HG03196 (cell line): Measurements from ENCODE around the gene KHDC4.

Experiments
- ATAC-seq: cut with Tn5 transposase; IDR thresholded peaks from one replicate; pipeline ENCODE4 v1.9.1; 2021; ENCODE audit not compliant: unreplicated experiment

The KHDC4 gene

DNA sequence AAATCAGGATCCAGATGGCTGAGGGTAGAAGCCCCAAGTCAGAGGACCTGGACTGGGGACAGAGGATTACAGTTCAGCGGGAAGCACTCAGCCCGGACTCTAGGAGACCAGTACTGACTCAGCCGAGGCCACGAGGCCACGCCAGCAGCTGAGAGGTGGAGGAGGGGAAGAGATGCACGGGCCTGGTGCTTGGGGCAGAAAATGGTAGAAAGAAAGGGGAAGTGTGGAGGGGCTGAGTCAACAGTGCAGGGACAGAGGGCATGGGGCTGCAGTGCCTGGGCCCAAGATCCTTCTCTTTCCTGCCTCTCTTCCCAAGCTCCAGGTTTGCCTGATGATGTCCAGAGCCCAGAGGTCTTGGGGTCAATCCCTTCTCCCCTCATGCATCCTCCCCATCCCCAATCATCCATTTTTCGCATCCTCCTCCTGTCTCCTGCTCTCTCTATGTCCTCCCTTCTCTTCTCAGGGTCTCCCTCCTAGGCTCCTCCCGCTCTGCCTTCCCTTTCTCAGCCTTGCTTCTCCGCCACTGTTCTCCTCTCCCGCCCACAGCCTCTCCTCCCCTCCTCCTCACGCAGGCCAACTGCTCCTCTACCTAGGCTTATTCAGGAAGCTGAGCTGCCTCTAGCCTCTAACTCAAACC, 36.4 kb upstream of the KHDC4 start:
- ATAC-seq: no peak

DNA sequence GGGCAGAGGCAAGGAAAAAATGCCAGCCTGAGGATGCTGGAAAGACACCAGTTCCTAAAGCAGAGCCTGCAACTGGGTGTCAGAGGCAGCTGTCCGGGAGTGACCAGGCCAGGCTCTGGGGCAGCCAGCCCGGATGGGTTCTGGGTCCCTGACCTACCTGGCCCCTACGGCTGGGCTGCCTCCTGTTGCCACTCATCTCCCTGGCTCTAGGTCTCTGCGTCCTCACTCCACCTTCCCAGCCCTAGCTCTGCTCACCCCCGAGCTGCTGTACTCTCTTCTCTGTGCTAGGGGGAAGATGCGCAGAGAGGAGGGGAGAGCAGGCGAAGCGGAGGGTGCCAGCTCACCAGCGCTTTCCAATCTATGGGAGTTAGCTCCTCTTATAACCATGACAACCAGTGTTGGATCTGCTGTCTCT, 35.2 kb upstream of the KHDC4 start:
- no peak for ATAC-seq

DNA sequence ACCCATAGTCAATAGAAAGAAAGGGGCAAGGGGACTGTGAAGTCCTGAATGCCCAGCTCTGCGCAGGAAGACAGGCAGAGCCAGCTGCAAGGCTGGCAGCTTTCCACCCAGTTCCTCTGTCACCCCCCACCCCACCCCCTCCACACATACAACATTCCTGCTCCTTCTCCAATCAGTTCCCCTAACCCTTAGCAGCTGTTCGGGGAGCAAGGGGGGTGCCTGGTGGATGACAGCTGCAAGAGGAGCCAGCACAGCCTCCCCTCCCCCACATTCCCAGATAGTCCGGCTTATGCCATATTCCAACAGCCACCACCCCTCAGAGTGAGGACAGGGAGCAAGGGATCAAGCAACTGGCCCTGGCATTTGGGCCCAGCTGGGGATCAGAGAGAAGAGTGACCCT, 34.5 kb upstream of the KHDC4 start:
- ATAC-seq: no peak

DNA sequence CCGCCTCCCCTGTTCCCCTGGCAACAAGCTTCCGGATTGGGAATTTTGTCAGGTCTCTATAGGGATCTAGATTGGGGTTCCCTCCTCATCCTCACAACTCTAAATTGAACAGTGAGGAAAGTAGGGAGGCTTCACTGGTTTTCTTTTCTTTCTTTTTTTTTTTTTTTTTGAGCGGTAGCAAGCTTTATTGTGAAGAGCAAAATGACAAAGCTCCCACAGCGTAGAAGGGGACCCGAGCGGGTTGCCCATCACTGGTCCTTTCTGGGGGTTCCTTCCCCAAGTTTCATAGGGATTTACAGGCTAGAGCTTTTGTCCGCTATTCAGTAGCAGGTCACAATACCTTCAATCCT, 33.8 kb upstream of the KHDC4 start:
- no peak for ATAC-seq

DNA sequence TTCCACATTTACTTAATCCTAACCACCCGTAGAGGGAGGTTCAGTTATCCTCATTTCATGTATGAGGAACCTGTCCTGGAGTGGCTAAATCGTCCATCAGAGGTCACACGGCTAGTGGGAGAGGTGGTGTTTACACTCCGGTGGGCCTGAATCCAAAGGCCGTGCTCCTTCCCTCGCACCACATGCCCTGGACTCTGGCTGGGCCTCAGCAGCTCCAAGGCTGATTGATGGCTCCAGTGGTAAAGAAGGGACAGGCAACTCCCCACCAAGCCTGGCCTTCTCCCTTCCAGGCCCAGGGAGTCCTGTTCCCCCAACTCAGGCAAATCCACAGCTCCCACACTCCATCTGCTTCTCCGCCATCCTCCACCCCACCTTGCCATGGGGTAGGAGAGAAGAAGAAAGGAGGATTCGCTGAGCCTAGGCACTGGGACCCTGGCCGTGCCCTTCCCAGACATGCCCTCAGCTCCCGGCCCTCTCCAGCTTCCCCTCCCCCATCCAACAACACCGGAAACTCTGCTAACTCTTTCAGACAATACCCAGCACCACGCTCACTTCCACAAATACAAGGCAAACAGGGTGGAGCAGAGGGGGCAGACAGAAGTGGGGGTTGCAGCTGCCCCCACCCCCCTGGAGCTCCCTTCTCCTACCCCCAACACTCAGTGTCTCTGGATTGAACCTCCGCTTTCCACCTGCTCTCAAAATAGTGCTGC, 33.3 kb upstream of the KHDC4 start:
- ATAC-seq: no peak

DNA sequence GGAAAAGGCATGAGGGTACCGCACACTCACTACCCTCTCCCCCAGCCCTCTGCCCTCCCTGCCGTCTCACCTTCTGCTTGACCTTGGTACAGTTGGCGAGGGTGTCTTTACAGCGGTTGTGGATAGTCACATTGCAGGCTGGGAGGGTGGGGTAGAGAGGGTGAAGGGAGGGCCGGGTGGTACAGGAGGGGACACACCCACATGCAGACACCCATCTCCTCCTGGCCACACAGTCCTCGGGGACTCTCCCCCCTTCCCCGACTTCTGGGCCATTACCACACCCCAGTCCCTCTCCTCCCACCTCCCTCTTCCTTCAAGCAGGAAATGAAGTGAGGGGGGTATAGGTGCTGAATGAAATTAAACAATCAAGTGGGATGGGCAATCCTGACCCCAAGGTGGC, 32.5 kb upstream of the KHDC4 start:
- ATAC-seq: no peak

DNA sequence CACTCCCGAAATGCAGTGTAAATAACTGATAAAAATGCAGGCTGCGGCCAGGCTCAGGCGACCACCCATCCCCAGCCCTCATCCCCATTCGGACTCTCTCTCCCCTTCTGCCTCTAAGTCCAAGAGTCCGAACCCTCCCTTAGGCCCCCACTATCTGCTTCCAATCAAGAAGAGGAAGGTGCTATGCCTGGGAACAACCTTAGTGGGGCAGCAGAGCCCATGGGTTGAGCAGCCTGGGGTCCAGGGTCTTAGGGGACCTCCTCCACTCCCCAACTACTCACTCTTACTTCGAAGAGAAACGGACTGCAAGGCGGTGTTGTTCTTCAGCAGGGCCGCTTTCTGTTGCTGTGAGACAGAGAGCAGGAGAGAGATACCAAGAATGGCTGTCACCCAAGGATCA, 31.9 kb upstream of the KHDC4 start:
- no peak for ATAC-seq

DNA sequence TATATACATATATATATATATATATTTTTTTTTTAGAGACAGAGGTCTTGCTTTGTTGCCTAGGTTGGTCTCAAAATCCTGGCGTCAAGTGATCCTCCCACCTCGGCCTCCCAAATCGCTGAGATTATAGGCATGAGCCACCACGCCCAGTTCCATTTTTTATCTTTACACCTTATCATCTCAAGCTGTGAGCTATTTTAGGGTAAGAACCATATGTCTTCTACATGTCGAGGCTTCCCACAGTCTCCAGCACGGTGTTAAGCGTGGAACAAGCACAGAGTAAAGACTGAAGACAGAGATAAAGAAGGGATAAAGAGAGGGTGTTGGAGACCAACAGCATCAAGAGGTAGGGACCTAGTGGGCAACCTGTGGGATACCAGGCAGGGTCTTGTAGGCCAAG, 30.0 kb upstream of the KHDC4 start:
- no peak for ATAC-seq

DNA sequence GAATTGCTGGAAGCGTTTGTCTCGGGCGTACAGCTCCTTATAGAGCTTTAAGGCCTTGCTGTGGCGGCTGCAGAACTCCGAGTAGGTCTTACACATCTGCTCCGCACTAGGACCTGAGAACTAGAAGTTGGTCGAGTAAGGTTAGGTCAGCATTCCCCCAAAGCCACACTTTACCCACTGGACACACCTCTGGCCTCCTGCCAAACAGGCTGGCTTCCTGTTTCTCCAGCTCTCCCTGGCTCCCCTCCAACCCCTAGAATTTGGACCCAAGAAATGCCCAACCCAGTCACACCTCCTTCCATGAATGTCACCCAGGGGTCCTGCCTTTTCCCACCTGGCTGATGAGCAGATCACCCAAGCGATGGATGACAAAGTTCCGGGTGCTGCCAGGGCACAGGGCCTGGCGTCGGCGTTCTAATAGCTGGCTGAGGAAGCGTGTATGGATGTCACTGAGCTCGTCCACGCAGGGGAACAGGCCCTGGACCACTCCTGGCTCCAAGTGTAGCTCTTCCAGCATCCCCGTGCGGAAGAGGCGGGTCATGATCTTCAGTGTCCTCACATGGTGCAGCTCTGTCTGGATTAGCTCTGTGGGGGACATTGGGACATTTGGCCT, 28.5 kb upstream of the KHDC4 start:
- no peak for ATAC-seq

DNA sequence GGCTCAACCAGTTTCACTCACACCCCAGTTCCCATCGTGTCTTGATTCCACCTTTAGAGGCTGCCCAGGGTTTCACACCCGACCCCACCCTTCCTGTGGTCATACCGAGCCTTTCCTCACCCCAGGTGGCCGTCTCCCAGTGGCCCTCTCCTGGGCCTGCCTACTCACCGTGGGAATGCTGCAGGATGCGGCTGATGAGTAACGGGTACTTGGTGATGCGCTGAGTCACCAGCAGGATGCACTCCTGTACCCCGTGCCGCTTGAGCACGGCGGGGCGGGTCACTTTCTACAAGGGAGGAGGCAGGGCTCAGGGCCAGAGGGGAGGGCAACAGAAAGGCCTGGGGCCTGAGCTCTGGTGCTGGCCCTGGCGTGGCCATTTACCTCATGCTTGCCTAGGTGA, 27.7 kb upstream of the KHDC4 start:
- no peak for ATAC-seq

DNA sequence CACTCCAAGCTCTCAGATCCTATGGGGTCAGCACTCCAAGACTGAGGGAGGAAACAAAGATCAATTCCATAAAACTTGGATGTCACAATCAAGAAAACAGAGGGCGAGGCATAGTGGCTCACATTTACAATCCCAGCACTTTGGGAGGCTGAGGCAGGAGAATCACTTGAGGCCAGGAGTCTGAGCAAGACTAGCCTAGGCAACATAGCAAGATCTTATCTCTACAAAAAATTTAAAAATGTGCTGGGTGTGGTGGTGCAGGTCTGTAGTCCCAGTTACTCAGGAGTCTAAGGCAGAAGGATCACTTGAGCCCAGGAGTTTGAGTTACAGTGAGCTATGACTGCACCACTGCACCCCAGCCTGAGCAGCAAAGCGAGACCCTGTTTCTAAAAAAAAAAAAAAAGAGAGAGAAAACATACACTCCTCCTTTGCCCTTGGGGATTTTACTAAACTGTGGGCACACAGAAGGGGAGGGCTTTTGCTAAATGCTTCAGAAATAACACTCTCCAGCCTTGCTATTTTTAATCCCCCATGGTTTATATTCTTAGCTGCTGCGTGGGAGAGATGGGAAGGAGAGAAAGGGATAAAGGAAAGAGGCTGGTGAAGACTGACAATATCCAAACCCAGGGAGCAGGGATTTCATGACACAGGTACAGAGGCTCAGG, 26.0 kb upstream of the KHDC4 start:
- no peak for ATAC-seq

DNA sequence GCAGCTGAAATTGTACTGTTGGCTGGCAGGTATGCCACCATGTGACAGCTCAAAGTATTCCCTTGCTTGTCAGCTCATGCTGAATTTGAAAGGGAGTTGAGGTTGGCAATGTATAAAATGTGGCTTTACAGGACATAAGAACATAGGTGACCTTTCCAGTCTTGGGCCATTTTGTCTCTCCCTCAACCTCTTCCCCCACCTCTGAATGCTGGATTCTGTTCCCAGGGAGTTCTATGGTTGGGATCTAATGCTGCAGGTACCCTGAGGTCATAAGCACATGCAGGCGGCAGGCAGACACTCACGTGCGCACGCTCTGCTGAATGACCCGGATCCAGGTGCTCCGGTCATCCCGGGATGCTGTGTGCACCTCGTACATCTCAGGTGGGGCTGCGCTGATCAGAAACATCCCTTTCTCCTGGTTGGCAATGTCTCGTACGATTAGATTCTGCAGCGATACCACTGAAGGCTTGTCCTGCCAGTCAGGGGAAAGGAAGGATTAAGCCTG, 23.2 kb upstream of the KHDC4 start:
- no peak for ATAC-seq

DNA sequence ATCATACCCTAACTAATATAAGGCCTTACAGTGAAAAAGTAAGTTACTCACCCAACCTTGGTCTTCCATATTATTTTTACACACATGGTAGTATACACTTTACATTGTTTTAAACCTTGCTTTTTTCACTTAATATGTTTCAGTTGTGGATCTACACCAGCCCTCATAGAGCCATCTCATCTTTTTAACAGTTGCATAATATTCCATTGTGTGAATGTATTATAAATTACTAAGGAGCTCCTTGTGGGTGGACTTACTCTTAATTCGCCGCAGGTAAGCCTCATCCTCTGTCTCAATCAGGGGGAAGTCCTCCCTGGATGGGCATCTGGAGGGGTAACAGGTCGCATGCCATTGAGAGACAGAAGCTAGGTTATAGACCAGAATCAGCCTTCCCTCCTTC, 20.4 kb upstream of the KHDC4 start:
- ATAC-seq: no peak

DNA sequence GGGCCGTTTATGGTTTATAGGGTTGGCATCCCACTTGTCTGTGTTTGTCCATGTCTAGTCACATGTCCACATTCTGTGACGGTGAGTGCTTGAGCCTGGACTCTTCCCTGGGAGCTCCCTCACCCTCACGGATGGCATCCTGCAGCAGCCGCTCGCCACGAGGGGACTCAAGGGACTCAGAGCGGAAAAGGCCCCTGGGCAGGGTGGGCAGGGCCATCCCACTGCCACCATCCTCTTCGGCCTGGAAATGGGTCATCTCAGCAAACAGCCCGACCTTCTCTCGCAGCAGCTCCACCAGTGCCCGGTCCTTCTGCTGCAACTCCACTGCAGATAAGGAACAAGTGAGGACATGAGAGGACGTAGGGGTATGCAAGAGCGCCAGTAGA, 18.3 kb upstream of the KHDC4 start:
- ATAC-seq: no peak

DNA sequence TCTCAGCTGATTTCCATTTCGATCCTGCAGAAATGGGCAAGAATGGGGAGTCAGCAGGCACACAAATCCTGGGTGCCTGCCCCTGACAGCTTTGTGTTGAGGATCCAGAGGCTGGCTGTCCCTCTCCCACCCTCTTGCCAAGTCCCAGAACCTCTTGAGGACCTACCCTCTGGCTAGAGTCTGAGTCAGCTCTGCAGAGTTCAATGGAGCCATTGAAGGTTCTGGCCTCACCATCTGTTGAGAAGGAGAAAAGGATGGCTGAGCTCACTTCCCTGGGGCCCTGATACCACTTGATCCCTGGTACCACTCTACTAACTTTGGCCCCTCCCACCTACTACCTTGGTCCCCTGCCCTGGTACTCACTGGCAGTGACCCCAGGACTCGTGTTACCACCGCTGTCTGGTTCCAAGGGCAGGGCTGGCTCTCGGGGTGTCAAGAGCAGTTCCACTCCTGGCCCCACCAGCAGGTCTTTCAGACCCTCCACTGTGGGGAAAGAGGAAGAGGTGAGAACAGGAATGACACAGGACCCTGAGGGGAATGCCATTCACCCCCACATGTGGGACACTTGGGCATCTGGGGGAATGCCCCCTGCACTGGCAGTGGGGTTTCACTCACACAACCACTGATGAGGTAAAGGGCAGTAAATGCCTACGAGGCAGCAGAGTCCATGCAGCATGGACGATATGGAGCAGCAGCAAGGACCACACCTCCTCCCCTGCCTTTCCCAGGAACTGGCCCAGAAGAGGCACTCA, 17.7 kb upstream of the KHDC4 start:
- no peak for ATAC-seq

DNA sequence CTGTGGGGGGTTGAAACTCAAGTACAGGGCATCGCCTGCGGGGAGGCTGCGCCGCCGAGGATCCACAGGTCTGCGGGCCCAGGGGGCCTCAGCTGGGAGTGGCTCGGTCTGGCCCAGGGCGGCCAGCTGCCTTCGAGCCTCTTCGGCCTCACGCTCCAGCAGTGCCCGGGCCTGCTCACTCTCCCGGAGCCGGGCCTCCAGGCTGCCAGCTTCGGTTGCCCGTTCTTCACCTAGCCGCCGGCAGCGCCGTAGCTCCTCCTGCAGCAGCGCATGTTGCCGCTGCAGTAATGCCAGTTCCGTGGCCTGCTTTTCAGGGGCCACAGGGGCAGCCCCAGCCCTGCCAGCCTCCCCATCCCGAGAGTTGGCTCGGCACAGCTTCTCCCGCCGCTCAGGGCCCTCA, 16.6 kb upstream of the KHDC4 start:
- no peak for ATAC-seq

DNA sequence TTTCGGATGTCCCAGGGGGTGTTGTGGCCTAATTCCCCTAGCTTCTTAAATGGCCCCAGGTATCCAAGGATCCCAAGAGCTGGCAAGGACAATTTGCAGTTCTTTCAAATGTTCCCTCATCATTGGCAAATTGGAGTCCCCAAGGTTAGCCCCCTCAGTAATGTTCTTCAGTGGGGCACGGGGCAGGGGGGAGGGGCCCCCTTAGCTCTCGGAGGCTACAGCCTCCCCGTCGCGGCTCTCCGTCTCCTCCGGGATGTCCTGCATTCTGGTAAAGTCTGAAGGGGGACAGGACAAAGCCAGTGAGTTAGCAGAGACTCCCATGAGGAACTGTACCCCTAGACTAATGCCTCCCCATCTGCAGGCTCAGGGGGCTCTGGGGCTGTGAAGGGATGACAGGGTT, 13.5 kb upstream of the KHDC4 start:
- ATAC-seq: no peak

DNA sequence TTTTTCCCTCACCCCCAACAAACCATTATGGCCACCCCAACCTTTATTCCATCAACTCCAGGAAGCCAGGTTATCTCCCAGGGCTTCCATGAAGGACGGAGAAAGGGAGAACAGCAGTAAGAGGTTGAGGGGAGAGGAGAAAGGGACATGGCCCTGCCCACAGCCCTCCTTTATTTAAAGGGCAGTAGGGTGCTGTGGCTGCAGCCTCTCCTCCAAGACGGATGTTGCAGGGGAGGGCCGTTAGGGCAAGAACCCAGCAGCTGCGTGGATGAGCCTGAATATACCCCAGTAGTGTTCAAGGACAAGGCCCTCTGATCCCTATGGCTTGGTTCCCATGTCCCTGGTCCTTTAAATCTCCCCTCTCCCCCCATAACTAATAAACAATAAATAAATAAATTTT, 13.1 kb upstream of the KHDC4 start:
- no peak for ATAC-seq

DNA sequence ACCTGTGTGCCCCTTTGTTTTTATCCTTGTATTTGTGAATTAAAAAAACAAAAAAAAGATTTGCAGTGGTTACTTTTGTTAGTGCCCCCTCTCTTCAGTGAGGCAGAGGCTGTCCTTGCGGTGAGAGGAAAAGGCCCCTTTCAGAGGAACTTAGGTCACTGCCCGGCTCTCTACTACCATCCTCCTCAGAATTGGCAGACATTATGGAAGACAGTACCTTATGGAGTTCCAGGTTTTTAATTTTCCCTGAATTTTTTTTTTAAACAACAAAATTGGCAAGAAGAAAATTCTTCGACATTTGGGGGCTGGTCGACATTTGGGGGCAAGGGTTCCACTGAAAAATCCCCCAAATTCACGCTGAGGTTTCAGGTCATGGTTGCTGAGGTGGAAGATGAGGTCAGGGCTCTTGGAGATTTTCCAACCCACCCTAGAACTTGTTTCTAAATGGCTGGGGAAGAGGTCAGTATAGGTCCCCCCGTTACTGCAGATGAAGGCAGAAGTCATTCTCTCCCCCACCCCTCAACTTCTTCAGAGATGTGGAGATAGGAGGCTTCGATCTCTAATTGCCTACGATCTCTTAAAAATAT, 12.5 kb upstream of the KHDC4 start:
- ATAC-seq: no peak

DNA sequence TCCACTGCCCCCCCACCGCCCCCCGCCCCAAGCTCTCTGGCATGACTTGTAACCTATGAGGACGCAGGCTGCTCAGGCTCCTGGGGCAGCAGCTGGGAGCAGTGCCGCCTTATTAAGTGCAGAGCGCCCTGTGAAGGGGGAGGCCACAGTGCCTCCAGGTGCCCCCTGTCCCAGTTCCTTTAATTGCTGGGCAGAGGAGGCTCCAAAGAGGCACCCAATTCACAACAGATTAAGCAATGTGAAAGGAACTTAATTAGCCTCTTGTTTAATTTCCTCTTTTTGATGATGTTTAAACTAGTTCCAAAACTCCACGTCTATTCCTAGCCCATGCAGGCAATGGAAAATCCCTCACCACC, 10.2 kb upstream of the KHDC4 start:
- no peak for ATAC-seq

DNA sequence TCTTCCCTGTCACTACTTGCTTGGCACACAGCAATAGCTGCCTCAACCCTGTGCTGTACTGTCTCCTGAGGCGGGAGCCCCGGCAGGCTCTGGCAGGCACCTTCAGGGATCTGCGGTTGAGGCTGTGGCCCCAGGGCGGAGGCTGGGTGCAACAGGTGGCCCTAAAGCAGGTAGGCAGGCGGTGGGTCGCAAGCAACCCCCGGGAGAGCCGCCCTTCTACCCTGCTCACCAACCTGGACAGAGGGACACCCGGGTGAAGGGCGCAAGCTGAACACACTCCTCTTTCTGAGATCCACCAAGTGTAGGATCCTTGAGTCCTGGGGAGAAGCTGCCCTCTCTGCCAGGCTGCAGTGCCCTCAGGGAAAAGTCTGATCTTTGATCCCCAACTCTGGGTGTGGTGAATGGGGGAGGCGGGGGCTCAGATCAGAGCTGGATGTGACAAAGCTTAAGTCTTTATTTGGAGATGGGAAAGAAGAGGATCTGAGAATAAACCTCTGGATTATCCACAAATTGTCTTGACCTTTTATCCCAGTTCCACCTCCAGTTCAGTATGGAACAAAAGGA, 8.4 kb upstream of the KHDC4 start:
- ATAC-seq: no peak
